GM04504 (cell line): ENCODE results near the gene PPP2R1B.

ENCODE experiments used
- DNase-seq: peaks from one replicate; pipeline ENCODE4 v3.0.0-alpha.2; 2012; ENCODE audit warnings: low read depth

Gene PPP2R1B

DNA sequence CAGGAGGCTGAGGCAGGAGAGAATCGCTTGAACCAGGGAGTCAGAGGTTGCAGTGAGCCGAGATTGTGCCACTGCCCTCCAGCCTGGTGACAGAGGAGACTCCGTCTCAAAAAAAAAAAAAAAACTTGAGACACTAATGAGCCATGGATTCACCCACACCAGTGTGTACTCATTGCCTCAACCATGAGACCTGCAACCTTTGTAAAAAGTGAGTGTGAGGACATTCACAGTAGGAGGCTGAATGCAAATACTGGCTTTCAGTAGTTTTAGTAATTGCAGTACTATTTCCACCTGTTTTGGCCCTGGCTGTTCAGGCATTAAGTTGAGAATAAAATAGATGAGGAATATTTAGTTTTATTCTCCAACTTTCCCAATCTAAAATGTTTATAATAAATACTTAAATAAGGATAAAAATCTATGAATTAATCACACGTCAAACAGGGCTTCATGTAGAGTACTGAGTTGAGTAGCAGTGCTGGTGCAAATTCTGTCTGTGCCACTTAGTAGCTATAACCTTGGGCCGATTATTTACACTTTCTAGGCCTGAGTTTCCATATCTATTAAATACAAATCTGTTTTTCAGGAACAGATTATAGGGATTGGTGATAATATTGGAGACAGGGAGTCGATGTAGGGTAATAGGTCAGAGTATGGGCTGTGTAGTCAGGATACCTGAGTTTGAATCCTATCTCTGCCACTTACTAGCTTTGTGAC, 72.8 kb downstream of the PPP2R1B start:
- no peak for DNase-seq

DNA sequence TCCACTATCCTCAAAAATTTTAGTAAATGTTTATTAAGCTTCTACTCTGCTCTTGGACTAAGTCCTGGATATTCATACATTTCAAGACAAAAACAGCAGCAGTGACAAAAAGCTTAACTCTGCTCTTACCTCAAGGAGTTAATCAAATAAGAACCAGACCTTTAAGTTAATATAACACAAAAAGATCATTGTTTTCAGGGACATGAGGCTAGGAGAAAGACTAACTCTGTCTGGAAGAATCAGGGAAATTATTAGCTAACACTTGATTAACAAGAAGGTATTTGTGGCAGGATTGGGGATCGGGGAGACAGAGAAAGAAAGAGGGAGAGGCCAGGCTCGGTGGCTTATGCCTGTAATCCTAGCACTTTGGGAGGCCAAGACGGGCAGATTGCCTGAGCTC, 74.4 kb downstream of the PPP2R1B start:
- no peak for DNase-seq

DNA sequence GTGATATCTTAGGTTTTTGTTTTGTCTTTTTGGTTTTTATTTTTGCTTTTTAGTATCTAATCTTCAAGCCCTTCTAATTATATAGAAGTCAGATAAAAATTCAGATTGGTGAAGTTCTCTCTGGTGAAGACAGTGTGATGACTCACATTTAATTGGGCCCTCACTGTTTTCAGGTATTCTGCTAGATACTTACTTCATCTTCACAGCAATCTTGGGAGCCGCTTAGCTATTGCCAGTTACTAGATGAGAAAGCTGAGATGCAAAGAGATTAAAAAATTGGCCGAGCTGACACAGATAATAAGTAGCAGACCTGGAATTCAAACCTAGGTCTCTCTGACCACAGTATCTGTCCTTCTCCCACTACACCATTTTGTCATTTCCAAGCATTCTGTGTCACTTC, 75.0 kb downstream of the PPP2R1B start:
- no peak for DNase-seq

DNA sequence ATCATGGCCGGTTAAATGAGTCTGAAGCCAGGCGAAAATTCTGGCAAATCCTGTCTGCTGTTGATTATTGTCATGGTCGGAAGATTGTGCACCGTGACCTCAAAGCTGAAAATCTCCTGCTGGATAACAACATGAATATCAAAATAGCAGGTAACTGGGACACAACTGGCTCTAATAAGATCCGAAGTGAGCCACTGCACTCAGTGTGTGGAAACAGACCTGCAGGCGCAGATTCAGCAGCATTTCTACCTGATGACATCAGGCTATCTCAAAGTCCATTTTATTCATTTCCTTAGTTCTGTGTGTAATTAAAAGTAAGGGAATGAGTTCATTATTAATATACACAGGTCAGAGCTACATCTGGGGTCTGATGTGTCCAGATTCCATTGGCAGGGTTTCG, 78.2 kb downstream of the PPP2R1B start:
- DNase-seq, result no peak

DNA sequence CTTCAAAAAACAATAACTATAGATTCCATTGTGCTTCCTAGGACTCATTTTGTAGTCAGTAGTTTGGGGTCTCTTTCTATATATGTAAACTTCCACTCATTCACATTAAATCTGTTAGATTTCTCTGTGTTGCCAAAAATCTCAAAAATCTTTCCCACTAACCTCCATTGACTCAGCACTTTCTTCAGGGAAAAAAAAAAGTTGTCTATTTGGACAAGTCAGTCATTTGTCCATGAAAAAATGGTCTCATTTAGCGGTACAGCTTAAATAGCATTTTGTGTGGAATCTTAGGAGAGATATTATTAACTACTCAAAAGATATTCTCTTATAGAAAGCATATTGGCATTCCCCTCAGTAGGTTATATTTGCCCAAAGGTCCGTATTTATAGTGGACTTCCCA, 81.9 kb downstream of the PPP2R1B start:
- DNase-seq, result no peak

DNA sequence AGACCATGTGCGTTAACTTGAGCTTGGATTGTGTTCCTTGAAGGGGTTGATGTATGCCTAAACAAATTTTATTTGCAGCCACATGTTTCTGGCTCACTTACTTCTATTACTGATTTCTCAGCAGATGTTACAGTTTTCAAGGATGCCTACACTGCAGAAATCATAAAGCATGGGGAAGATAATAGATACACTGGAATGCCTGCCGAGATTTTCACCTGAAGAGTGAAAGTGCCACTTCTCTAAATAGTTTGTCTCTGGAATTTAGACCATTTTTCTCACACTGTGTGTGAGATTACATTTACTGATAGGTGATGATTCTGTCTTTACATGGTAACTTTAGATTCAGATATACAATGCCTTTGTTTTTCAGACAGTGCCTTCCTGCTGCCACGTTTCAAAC, 82.4 kb downstream of the PPP2R1B start:
- DNase-seq, result no peak

DNA sequence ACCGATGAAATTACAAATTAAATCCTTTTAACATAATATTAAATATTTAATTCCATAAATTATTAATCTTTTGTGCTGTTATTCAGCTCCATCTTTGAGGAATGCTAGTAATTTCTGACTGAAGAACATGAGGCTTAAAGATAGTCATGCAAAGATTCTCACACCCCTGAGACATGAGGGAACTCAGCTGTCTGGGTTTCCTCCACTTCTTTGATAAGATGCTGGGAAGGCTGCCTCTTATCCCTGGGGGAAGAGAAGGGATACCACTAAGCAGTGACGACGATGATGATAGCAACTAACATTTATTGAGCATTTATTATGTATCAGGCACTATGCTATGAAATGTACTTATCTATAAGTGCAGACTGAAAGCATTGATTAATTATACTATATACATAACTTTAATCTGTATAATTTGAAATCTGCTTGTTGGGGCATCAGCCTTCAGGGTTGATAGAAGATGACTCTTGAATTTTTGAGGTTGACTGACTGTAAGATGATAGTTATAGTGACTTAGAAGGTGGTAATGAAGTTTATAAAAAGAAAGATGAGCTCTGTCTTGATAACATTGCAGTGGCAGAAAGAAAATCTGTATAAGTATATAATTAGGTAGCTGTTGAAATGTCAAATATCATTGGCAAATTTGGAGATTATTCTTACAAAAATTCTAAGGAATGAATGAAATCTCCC, 85.6 kb downstream of the PPP2R1B start:
- no peak for DNase-seq
